Kidney epithelial cell (primary cell): ENCODE data around the gene TGFBR3. TPM values are rescaled to one million over a fixed set of nuclear protein-coding genes. Genes with fewer than 3 reads are reported as not detected.
A peak's percentile ranks its signal among the peaks of the same experiment; 100 is the strongest.

Experiments
- DNase-seq: peaks from one replicate; pipeline ENCODE4 v3.0.0-alpha.2; 2010; ENCODE audit warnings: low read depth
- H3K27me3 ChIP-seq: 2 replicates; pipeline ENCODE4 v1.6.0; 2011; ENCODE audit warnings: low read length; ENCODE audit not compliant: control insufficient read depth, insufficient read depth
- H3K36me3 ChIP-seq: 2 replicates; pipeline ENCODE4 v1.5.1; 2011; ENCODE audit warnings: low read length; ENCODE audit not compliant: control insufficient read depth, insufficient read depth
- H3K4me3 ChIP-seq: 2 replicates; pipeline ENCODE4 v1.5.1; 2011; ENCODE audit warnings: low read depth, mild to moderate bottlenecking, control low read depth, low read length
- total RNA-seq: library from RNA; depleted of rRNA; stranded (reverse); fragments of >200 nt; gene quantifications from 2 replicates; pipeline ENCODE4 v1.2.3, GENCODE V29; 2015
- TF ChIP-seq, protein P1 (sequence below): IDR thresholded peaks from 2 replicates; pipeline ENCODE4 v1.5.1; 2011; ENCODE audit warnings: mild to moderate bottlenecking, moderate library complexity, low read length, control low read depth, inconsistent platforms; ENCODE audit not compliant: insufficient read depth, poor library complexity, severe bottlenecking

The TGFBR3 gene
- total RNA-seq, 1 donor from 2014 or later, result 5.5 TPM

GRCh38 chr1:91889717-91890459 lies 3.9 kb upstream of the TGFBR3 start:
- Histone ChIP-seq H3K27me3 (no peaks in the 10 kb centered on the region), H3K4me3 (no peak overlapping the region), H3K36me3 (no peaks in the 10 kb centered on the region)
- no peak for DNase-seq
- TF ChIP-seq, protein P1, sequence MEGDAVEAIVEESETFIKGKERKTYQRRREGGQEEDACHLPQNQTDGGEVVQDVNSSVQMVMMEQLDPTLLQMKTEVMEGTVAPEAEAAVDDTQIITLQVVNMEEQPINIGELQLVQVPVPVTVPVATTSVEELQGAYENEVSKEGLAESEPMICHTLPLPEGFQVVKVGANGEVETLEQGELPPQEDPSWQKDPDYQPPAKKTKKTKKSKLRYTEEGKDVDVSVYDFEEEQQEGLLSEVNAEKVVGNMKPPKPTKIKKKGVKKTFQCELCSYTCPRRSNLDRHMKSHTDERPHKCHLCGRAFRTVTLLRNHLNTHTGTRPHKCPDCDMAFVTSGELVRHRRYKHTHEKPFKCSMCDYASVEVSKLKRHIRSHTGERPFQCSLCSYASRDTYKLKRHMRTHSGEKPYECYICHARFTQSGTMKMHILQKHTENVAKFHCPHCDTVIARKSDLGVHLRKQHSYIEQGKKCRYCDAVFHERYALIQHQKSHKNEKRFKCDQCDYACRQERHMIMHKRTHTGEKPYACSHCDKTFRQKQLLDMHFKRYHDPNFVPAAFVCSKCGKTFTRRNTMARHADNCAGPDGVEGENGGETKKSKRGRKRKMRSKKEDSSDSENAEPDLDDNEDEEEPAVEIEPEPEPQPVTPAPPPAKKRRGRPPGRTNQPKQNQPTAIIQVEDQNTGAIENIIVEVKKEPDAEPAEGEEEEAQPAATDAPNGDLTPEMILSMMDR, result no peak

- H3K27me3 ChIP-seq, result no peaks in the 10 kb centered on the region
- no peaks in the 10 kb centered on the region for H3K36me3 ChIP-seq
- TF ChIP-seq, protein P1, result no peak
- DNase-seq, result no peak
- H3K4me3 ChIP-seq, result peak overlapping the region; percentile 80
Measured at GRCh38 chr1:91885213-91885715, 687 bp downstream of the TGFBR3 start.

DNA sequence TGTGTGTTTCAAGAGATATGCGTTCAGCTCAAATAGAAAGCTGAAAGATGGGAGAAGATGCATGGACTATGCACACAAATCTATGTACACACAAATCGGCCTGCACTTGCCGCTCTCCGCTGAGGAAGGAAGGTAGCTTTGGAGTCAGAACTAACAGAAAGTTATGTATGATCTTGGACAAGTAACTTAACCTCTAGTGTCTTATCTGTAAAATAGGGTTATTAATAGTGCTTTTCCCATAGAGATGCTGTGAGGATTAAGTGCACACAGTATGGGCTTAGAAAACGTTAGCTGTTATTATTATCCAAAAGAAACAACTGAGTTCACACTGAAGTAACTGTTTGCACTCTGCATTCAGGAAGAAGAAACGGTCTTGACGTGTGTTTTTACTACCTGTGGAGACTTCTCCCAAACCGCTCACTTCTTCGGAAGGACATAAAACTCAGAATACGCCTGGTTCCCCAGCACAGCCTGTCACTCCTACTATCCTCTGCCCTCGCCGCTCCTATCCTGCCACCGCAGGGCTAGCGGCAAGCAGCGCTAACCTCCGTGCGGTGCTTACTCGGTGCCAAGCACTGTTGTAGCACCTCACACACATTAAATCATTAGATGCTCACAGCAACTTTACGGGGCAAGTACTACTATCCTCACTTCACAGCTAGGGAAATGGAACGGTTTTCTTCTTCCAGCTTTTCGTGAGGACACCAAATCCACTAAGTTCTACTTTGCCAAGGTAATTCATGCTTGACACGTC lies 1.3 kb downstream of the TGFBR3 start:
- H3K36me3 ChIP-seq, result no peaks in the 10 kb centered on the region
- no peak for DNase-seq
- TF ChIP-seq, protein P1, result no peak
- H3K4me3 ChIP-seq, result peak overlapping the region; percentile 80
- no peaks in the 10 kb centered on the region for H3K27me3 ChIP-seq

GRCh38 chr1:91883470-91883869 lies 2.5 kb downstream of the TGFBR3 start:
- Histone ChIP-seq H3K27me3 (no peaks in the 10 kb centered on the region), H3K36me3 (no peaks in the 10 kb centered on the region), H3K4me3 (no peak overlapping the region)
- no peak for DNase-seq
- TF ChIP-seq, protein P1, result peak; percentile 37

DNA sequence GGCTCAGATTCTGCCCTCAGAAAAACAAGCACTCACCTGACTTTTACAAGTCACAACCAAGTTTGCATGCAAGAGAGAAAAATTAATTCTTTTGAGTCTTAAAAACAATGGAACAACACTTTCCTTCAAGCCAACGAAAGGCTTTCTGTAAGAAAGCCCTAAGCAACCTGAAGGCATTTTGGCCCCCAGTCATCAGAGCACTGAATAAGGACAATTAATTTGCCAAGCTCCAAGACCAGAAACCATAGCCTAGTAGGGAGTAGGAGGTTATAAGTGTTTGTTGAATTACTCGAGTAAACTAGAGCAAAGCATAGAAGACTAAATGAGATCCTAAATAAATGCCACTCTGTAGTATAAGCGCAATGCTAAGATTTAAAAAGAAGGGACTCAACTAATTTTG lies 4.7 kb downstream of the TGFBR3 start:
- TF ChIP-seq, protein P1, result no peak
- DNase-seq, result no peak
- Histone ChIP-seq H3K27me3 (no peaks in the 10 kb centered on the region), H3K36me3 (no peaks in the 10 kb centered on the region), H3K4me3 (no peak overlapping the region)
